HG03064 (cell line): ENCODE results near the gene PLCB4.
"Not testable (repeated sequence)": the region's sequence is repeated elsewhere in the genome, so short reads cannot be mapped to it uniquely, and the experiment has no call there.

Experiments
- ATAC-seq: cut with Tn5 transposase; IDR thresholded peaks from one replicate; pipeline ENCODE4 v1.9.1; 2021; ENCODE audit warnings: low read depth; ENCODE audit not compliant: unreplicated experiment

PLCB4 gene

GRCh38 chr20:9139106-9139833 lies 70.4 kb downstream of the PLCB4 start:
- no peak for ATAC-seq

GRCh38 chr20:9140162-9140760 lies 71.4 kb downstream of the PLCB4 start:
- no peak for ATAC-seq

- no peak for ATAC-seq
Observed at GRCh38 chr20:9141070-9141469, 72.2 kb downstream of the PLCB4 start.

GRCh38 chr20:9141921-9142320 lies 73.0 kb downstream of the PLCB4 start:
- ATAC-seq: no peak

DNA sequence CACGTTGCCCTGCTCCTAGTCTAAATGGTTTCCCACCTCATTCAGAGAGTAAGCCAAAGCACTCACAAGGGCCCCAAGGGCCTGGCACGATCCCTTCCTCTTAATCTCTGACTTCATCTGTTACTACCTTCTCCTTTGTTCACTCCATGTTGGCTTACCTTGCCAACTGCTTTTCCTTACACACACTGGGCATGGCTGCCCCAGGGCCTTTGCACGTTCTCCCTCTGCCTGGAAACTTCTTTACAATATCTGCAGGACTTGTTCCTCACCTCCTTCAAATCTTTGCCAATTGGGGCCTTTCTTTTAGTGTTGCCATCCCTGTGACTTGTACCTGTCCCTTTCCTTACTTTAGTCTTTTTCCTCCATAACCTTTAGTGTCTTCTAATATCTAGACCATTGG lies 73.9 kb downstream of the PLCB4 start:
- no peak for ATAC-seq

- no peak for ATAC-seq
Observed at GRCh38 chr20:9143926-9144325, 75.0 kb downstream of the PLCB4 start.

DNA sequence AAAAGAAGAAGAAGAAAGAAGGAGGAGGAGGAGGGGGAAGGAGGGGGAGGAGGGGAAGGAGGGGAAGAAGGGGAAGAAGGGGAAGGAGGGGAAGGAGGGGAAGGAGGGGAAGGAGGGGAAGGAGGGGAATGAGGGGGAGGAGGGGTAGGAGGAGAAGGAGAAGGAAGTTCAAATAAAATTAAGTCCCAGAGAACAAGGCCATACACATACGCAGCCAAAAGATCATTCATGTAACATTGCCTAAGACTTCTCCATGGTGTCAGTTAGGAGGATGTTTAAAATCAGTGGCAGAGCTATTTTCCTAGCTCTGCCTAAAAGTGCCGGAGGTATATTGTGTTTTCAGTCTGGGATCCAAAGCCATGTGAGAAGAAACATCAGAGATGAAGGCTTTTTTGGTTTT lies 75.8 kb downstream of the PLCB4 start:
- ATAC-seq: no peak

DNA sequence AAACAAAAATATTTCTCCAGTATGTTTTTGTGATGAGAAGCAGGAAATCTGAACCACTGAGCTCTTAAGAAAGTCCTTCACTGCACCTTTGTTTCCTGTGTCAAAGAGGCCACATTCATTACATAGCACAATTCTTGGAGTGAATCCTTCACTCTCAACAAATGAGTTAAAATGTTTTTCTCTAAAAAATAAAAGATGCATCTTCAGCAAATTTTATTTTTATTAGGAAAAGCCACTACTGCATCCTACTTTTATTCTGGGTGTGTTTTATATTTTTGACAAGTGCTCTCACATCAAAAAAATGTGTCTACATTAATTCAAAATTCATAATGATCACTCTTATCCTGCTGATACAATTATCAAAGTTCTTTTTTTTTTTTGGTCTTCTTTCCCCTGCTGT lies 76.3 kb downstream of the PLCB4 start:
- no peak for ATAC-seq

- ATAC-seq: no peak
Observed at GRCh38 chr20:9146649-9147048, 77.8 kb downstream of the PLCB4 start.

DNA sequence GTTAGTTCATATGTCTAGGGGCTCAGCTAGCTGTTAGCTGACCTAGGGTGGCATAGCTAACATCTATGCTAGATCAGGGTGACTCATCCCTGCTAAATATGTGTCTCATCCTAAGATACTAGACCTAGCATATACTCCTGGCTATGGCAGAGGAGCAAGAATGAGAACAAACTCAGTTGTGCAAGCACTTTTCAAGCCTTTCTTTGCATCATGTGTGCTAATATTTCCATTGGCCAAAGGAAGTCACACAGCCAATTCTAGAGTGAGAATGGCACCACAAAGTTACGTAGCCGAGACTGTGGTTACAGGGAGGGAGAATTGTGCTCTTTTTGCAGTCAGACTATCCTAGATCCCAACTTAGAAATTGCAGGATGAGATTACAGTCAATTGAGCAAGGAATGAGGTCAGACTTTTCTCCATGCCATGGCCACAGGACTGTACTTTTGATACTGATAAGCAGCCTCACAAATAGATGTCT lies 78.7 kb downstream of the PLCB4 start:
- no peak for ATAC-seq

- no peak for ATAC-seq
Observed at GRCh38 chr20:9148291-9148690, 79.4 kb downstream of the PLCB4 start.

- no peak for ATAC-seq
Observed at GRCh38 chr20:9149087-9149486, 80.2 kb downstream of the PLCB4 start.

DNA sequence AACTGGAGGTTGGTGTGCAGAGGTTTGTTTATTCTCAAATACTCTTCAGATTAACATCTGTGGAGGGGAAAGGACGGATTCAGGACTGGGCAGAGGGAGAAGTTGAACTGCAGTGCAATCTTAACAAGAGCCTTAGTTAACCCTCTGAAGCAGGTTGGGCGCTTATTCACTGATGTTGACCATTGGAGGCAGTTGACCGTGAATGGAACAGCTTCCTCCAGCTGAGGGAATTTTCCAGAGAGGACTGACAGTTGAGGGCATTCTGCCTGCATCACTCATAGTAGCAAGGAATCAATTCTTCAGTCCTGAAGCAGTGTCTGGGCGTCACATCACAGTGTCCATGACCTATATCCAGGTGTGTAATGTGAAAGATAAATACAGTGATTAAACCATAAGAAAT lies 80.9 kb downstream of the PLCB4 start:
- ATAC-seq: no peak

GRCh38 chr20:9150679-9151078 lies 81.8 kb downstream of the PLCB4 start:
- ATAC-seq: no peak

DNA sequence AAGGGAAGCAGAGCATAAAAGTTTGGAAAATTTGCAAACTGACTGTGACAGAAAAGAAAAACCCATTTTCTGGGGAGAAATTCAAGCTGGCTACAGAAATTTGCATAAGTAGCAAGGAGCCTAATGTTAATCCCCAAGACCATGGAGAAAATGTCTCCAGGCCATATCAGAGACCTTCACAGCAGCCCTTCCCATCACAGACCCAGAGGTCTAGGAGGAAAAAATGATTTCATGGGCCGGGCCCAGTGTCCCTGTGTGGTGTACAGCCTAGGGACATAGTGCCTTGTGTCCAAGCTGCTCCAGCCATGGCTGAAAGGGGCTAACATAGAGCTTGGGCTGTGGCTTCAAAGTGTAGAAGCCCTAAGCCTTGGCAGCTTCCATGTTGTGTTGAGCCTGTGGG lies 83.3 kb downstream of the PLCB4 start:
- ATAC-seq: not testable (repeated sequence)

DNA sequence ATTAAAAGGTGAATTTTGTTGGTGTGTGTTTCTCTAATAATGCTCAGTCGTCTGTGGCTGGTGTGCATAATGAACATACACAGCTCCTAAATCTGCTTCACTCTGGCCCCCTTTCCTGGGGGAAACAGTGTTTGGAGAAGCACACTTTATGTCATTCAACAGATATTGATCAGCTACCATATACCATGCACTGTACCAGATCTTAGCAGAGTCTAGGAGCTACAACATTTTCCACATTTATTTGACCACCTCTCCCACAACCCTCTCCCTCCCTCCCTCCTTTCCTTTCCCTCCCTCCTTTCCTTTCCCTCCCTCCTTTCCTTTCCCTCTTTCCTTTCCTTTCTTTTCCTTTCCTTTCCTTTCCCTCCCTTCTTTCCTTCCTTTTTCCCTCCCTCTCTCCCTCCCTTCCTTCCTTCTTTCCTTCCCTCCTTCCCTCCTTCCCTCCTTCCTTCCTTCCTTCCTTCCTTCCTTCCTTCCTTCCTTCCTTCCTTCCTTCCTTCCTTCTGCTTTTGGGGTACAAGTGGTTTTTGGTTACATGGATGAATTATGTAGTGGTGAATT lies 85.7 kb downstream of the PLCB4 start:
- ATAC-seq: no peak

DNA sequence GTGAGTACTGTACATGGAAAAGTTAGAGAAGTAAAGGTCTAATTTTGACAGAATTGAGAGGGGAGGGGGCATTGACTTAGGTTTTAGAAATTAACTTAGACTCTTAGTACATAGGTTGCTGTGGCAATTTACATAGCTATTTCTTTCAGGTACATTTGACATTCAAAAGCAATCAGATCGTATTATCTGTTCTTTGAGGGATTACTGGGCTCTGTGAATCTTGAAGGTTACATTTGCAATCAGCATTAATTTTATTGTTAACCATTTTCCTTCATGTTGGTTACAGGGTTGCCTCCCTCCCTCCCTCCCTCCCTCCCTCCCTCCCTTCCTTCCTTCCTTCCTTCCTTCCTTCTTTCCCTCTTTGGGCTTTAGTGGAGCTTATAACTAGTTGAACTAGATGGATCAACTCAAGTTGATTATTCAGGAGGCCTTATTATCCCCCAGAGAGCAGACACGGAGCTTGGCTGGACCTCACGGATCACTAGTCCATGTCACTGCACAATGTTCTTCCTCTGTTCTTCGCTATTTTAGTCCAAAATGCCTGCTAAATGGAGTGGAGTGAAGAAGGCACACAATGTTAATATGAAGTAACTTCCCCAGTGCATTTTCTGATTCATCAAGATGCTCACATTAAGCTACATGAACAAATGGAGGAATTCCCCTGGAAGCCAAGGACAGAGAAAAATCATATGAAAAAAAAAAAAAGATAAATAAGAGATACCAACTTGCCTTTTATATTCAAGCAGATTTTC lies 87.8 kb downstream of the PLCB4 start:
- no peak for ATAC-seq

GRCh38 chr20:9160331-9160730 lies 91.4 kb downstream of the PLCB4 start:
- ATAC-seq: no peak

DNA sequence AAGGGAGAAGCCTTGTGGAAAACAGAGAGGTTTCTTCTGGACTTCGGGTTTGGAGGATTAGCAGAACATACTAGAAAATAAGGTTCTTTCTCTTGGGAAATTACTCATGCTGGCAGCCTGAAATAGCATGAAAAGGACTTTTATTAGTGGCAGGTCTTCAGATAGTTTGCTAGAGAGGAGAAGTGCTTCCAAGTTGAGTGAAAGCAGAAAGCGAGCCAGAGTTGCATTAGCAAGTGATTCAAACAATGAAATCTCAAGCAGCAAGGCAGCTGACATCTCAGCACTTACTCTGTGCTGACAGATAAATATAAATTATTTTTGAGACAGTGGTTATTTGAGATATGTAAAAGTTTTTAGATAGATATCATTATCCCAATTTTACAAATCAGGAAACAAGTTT lies 91.9 kb downstream of the PLCB4 start:
- no peak for ATAC-seq

DNA sequence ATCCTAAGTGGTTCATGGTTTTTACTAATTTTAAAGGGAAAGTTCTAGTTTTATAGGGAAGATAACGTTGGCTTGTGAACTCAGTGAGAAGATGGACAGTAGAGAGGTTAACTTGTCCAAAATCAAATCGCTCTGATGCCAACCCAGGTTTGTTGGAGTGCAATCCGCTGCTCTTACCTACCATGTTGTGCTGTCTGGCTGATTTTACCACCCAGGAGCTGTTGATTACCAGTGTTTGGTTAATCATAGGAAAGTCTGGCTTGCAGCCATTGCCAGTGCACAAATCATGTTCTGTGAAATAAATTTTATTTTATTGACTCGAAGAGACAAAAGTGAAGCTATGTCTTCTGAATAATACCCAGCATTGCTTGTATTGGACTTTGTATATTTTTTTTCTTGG lies 92.4 kb downstream of the PLCB4 start:
- ATAC-seq: no peak

DNA sequence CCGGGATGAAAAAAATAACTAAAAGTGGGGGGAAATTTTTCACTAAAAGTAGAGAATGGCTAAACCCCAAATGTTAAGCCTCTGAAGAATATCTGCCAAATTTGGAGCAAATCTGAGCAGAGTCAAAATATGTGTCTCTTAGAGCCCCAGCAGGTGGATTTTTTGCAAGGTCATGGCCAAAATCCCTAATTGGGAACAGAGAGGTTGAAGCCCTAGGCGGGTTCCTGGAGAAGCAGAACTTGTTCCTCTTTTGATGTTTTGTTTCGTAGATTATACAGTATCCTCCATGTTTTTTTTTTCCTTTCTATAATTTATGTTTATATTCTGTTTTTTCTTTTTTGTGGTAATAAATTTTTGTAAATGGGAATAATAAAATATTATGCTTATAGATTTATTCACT lies 94.4 kb downstream of the PLCB4 start:
- no peak for ATAC-seq
